ENCODE data around the gene GRID1. TPM values are rescaled to one million over a fixed set of nuclear protein-coding genes. Genes with fewer than 3 reads are reported as not detected.

GRID1 gene
- total and polyA plus RNA-seq, 9 of the 15 experiments (the other 6 are each of a cell fraction or from before 2014, with no cell fraction given): 0.01 to 7.2 (median 1.2) TPM

DNA sequence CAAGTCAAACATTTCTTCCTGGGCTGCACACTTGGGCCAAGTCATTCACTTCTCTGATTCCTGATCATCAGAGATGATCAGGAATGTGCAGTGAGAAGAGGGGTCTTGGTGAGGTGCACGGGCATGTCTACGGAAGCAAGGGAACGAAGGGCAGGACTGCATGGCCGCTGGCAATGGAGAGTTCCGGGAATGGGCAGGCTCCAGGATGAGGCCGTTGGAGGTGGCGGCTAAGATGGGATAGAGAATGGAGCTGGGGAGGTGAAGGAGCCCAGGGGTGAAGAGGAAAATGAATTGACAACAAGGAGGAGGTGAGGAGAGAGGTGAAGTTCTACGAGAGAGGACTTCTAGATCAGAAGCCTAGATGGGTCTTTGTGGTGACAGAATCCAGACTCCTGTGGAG is 260.0 kb downstream of the GRID1 start (continued):
- TF ChIP-seq, protein P1, sequence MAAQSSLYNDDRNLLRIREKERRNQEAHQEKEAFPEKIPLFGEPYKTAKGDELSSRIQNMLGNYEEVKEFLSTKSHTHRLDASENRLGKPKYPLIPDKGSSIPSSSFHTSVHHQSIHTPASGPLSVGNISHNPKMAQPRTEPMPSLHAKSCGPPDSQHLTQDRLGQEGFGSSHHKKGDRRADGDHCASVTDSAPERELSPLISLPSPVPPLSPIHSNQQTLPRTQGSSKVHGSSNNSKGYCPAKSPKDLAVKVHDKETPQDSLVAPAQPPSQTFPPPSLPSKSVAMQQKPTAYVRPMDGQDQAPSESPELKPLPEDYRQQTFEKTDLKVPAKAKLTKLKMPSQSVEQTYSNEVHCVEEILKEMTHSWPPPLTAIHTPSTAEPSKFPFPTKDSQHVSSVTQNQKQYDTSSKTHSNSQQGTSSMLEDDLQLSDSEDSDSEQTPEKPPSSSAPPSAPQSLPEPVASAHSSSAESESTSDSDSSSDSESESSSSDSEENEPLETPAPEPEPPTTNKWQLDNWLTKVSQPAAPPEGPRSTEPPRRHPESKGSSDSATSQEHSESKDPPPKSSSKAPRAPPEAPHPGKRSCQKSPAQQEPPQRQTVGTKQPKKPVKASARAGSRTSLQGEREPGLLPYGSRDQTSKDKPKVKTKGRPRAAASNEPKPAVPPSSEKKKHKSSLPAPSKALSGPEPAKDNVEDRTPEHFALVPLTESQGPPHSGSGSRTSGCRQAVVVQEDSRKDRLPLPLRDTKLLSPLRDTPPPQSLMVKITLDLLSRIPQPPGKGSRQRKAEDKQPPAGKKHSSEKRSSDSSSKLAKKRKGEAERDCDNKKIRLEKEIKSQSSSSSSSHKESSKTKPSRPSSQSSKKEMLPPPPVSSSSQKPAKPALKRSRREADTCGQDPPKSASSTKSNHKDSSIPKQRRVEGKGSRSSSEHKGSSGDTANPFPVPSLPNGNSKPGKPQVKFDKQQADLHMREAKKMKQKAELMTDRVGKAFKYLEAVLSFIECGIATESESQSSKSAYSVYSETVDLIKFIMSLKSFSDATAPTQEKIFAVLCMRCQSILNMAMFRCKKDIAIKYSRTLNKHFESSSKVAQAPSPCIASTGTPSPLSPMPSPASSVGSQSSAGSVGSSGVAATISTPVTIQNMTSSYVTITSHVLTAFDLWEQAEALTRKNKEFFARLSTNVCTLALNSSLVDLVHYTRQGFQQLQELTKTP (IDR thresholded peaks at IDR 0.05; ENCODE audit: low read depth in 1 of 2, partially characterized antibody in 2 of 2): no peak
- TF ChIP-seq CREB1 (IDR thresholded peaks at IDR 0.05) (no peak), CREB1 (CRISPR knock-in tag; IDR thresholded peaks at IDR 0.05) (no peak), ZNF140 (CRISPR knock-in tag; IDR thresholded peaks at IDR 0.05) (no peak), MECOM (CRISPR knock-in tag; IDR thresholded peaks at IDR 0.05) (no peak), CAMTA2 (CRISPR knock-in tag; conservative IDR thresholded peaks at IDR 0.05) (no peak), CBX8 (IDR thresholded peaks at IDR 0.05; ENCODE audit: borderline replicate concordance, extremely low read depth, low read depth, low read length, poor library complexity, severe bottlenecking) (no peak)

DNA sequence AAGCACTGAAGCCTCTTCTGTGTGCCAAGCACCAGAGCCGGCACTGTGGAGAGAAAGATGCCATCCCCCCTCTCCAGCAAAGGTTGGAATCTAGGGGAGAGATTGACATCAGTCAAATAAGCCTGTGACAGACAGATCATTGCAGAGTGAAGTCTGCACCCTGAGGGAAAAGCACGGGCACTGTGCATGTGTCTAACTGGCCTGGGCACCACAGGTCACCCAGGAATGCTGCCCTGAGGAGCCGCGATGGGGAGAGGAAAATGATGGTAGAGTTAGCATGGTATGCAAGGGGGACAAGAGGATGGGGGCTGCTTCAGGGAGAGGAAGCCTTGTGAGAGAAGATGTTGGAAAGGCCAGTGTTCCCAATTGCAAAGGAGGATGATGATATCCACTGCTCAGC is 261.0 kb downstream of the GRID1 start:
- no TSS peak for BruUV-seq (replicated peaks)
- FAIRE-seq: no peak
- 2% methylated on average over 4 of the region's 4 CpGs for WGBS (ENCODE audit: insufficient coverage, low coverage, missing lambda C conversion rate)

More for the DNA sequence above, 261.0 kb downstream of the GRID1 start:
- DNase-seq (ENCODE audit: extremely low read depth in 1 of 4, low spot score in 3 of 4): no peak
- CTCF ChIA-PET (ENCODE audit: low intra/inter-chr PET ratio): no interaction called here
- no peaks in the 10 kb centered on the region for H4K20me1 ChIP-seq (replicated peaks; ENCODE audit: control insufficient read depth, insufficient read depth, low read length)
- no peak for TF ChIP-seq KLF10 (CRISPR knock-in tag; IDR thresholded peaks at IDR 0.05)
- TF ChIP-seq, protein P2, sequence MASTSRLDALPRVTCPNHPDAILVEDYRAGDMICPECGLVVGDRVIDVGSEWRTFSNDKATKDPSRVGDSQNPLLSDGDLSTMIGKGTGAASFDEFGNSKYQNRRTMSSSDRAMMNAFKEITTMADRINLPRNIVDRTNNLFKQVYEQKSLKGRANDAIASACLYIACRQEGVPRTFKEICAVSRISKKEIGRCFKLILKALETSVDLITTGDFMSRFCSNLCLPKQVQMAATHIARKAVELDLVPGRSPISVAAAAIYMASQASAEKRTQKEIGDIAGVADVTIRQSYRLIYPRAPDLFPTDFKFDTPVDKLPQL (IDR thresholded peaks at IDR 0.05; ENCODE audit: extremely low read depth, insufficient read length): no peak
- TF ChIP-seq ZBTB7A (IDR thresholded peaks at IDR 0.05; ENCODE audit: borderline replicate concordance, control insufficient read depth, low read depth, low read length): no peak
- H3K4me3 ChIP-seq: no peak overlapping the region
- H3K9me1 ChIP-seq (ENCODE audit: control insufficient read depth, insufficient read depth, low read length): no peaks in the 10 kb centered on the region
- H3K27me3 ChIP-seq (ENCODE audit: control insufficient read depth in 2 of 2, insufficient read depth in 2 of 2, low read length in 2 of 2): no peaks in the 10 kb centered on the region; a peak in 1 of 5 replicates
- no peak for ATAC-seq
- in situ Hi-C loops (cut with MboI) (no loop called here), intact Hi-C loops (cut with micrococcal nuclease) (no loop called here)
- POLR2A ChIA-PET: no interaction called here
- H2AFZ ChIP-seq (ENCODE audit: low read depth, low read length): no peak overlapping the region
- H3K79me2 ChIP-seq (ENCODE audit: control insufficient read depth, insufficient read depth, low read length): no peaks in the 10 kb centered on the region
- no peaks in the 10 kb centered on the region for H3K9me3 ChIP-seq (replicated peaks; ENCODE audit: control insufficient read depth, insufficient read depth, low read depth, low read length)
- H3K36me3 ChIP-seq (ENCODE audit: control insufficient read depth, insufficient read depth, low read length): no peaks in the 10 kb centered on the region
- no peak overlapping the region for H3K4me2 ChIP-seq (ENCODE audit: insufficient read depth, low read length)
- H3K27ac ChIP-seq (ENCODE audit: extremely low read depth, low read depth, low read length): no peak overlapping the region
- H3K4me1 ChIP-seq (replicated peaks in 1 of 2; ENCODE audit: control insufficient read depth in 2 of 2, insufficient read depth in 2 of 2, low read length in 2 of 2): no peaks in the 10 kb centered on the region
- H3K9ac ChIP-seq (ENCODE audit: insufficient read depth in 1 of 2, low read depth in 2 of 2, low read length in 2 of 2): no peak overlapping the region
